GM12801 (cell line): ENCODE results near the gene CACNA1B.

Source experiments
- CTCF ChIP-seq: IDR thresholded peaks from one replicate; pipeline ENCODE4 v1.5.1; 2011; ENCODE audit warnings: control low read depth; ENCODE audit not compliant: insufficient read length; ENCODE audit errors: extremely low read depth

Gene CACNA1B

DNA sequence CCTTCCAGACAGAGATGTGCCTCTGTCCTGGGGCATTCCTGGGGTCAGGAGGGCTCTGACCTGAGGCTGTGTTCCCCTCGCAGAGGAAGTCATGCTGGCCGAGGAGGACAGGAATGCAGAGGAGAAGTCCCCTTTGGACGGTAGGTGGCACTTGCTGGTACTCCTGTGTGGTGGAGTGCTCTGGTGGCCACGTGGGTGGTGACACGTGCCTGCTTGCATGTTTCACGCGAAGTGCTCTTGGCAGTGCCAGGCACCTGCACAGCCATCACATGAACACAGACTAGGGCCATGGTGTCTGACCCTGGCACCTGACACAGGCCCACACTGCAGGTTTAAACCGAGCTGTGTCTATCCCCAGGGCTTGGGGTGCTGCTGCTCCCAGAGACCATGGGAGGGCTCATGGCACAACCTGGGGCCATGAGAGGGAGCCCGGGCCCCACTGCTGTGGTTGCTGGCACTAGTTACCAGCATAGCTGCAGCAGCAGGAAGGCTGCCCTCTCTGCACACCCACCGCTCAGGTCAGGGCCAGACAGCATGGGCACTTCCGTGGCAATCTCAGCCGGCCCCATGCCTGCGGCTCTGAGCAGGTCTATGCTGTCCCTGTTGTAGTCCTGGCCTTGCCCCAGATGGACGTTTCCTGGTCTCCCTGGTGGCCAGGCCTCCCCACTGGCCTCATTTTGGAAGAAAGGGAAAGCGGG, 79.3 kb downstream of the CACNA1B start:
- TF ChIP-seq CTCF = no peak

DNA sequence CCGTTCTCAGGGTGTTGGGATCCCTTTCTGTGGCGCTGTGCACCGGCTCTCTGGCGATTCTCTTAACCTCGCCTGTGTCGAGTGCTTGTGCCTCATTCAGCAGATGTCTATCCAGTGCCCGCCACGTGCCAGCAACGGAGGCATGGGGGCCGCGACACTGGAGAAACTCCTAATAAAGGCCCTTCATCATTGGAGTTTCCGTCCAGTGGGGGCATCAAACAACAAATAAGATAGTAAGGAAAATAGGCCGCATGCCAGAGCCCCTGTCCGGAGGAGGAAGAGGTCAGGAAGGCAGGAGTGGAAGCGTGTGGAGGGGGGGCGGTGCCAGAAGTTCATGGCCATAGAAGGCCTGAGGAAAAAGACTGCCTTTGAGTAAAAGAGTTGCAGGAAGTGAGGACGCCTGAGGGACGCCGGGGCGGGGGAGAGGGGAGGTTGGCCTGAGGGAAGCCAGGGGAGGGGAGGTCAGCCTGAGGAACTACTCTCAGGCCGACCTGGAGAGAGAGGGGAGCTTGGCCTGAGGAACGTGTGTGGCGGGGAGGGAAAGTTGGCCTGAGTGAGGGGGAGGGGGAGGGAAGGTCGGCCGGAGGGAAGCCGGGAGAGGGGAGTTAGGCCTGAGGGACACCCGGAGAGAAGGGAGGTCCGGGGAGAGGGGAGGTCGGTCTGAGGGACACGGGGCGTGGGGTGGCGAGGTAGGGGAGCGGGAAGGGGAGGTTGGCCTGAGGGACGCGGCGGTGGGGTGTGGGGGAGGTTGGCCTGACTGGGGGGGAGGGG, 82.2 kb downstream of the CACNA1B start:
- no peak for TF ChIP-seq CTCF

GRCh38 chr9:137960496-137960895, 82.9 kb downstream of the CACNA1B start:
- no peak for TF ChIP-seq CTCF

GRCh38 chr9:137963525-137963924, 85.9 kb downstream of the CACNA1B start:
- TF ChIP-seq CTCF = no peak

- no peak for TF ChIP-seq CTCF
Observed at GRCh38 chr9:137965177-137965795, 87.7 kb downstream of the CACNA1B start.

GRCh38 chr9:137967280-137967953, 89.8 kb downstream of the CACNA1B start:
- no peak for TF ChIP-seq CTCF

DNA sequence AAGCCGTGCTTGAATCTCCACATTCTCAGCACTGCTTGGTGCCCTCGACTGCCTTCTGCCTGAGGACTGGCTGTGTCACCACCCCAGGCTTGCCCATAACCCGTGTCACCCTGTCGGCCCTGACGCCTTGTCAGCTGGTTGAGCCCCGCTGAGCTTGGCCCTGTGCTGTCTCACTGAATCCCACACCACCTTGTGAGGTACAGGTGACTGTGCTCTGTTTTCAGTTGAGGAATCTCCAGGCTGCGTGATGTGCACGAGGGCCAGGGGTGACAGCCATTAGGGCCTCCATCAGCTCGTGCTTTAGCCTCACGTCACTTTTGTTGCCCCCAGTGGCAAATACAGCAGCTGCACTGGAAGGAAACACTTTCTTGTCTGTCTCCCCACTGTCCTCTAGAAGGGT, 90.7 kb downstream of the CACNA1B start:
- no peak for TF ChIP-seq CTCF
